Upper lobe of right lung (tissue), 1 donor: ENCODE results near the gene ITGA6. TPM values are rescaled to one million over a fixed set of nuclear protein-coding genes. Genes with fewer than 3 reads are reported as not detected.
A peak's percentile ranks its signal among the peaks of the same experiment; 100 is the strongest.

ENCODE experiments used
- ATAC-seq: fragments of 200-7000 bp; cut with Tn5 transposase; one replicate; pipeline ENCODE4 v1.9.1; 2020; ENCODE audit warnings: mild to moderate bottlenecking, moderate library complexity
- DNase-seq: peaks from one replicate; pipeline ENCODE4 v3.0.0-alpha.2; 2020
- H3K27ac ChIP-seq: fragments of 200-600 bp; one replicate; pipeline ENCODE4 v1.8.0; 2022
- H3K27me3 ChIP-seq: fragments of 200-600 bp; one replicate; pipeline ENCODE4 v1.8.0; 2022; ENCODE audit warnings: mild to moderate bottlenecking
- H3K36me3 ChIP-seq: fragments of 200-600 bp; one replicate; pipeline ENCODE4 v1.8.0; 2022
- H3K4me1 ChIP-seq: fragments of 200-600 bp; one replicate; pipeline ENCODE4 v1.8.0; 2022
- H3K4me3 ChIP-seq: fragments of 200-600 bp; one replicate; pipeline ENCODE4 v1.8.0; 2022; ENCODE audit warnings: mild to moderate bottlenecking
- H3K9me3 ChIP-seq: fragments of 200-600 bp; one replicate; pipeline ENCODE4 v1.8.0; 2022
- CTCF ChIP-seq: fragments of 200-600 bp; IDR thresholded peaks from one replicate; pipeline ENCODE4 v1.8.0; 2022; ENCODE audit warnings: antibody characterized with exemption
- intact Hi-C: fragments of 100-400 bp; cut with DNase I; formaldehyde crosslinking; loops from one replicate; pipeline ENCODE4 v1.11.0; 2022
- total RNA-seq: library from RNA; stranded (reverse); fragmentation: NEBNext Ultra II Directional; extraction: Animal tissue kit (Norgen Biotek cat#: 25700); gene quantifications from one replicate; pipeline ENCODE4 v1.2.1, GENCODE V29; 2021
- donor health status: DM: no; HTN: yes; CAD: no; lungs with severe emphysema.

The ITGA6 gene
- total RNA-seq, 1 donor from 2014 or later: 73.0 TPM

- Histone ChIP-seq H3K27ac (no peak overlapping the region), H3K4me3 (no peak overlapping the region), H3K27me3 (no peaks in the 10 kb centered on the region), H3K9me3 (no peaks in the 10 kb centered on the region), H3K36me3 (no peaks in the 10 kb centered on the region), H3K4me1 (no peaks in the 10 kb centered on the region)
- TF ChIP-seq CTCF: no peak
- intact Hi-C loops: no loop called here
- ATAC-seq (no peak), DNase-seq (no peak)
These were observed 123.0 kb downstream of the ITGA6 start for GRCh38 chr2:172550419-172550818.

- DNase-seq: no peak
- intact Hi-C loops: no loop called here
- H3K4me1 ChIP-seq: no peaks in the 10 kb centered on the region
- H3K27me3 ChIP-seq: no peaks in the 10 kb centered on the region
- no peak for TF ChIP-seq CTCF
- ATAC-seq: no peak
- H3K4me3 ChIP-seq: no peak overlapping the region
- H3K27ac ChIP-seq: no peak overlapping the region
- H3K9me3 ChIP-seq: no peaks in the 10 kb centered on the region
- H3K36me3 ChIP-seq: no peaks in the 10 kb centered on the region
These were observed 123.9 kb downstream of the ITGA6 start for GRCh38 chr2:172551271-172551670.

- ATAC-seq: no peak
These were observed 125.3 kb downstream of the ITGA6 start for GRCh38 chr2:172552547-172553291.

GRCh38 chr2:172554352-172555271 is 127.2 kb downstream of the ITGA6 start:
- Histone ChIP-seq H3K9me3 (no peaks in the 10 kb centered on the region), H3K27ac (no peak overlapping the region), H3K4me1 (peaks cover 7% of the 10 kb centered on the region), H3K27me3 (no peaks in the 10 kb centered on the region), H3K36me3 (no peaks in the 10 kb centered on the region), H3K4me3 (peak overlapping the region; percentile 84)
- ATAC-seq (no peak), DNase-seq (no peak)
- TF ChIP-seq CTCF: no peak
- intact Hi-C loops: no loop called here

More at GRCh38 chr2:172552547-172553291, 125.3 kb downstream of the ITGA6 start:
- Histone ChIP-seq H3K27me3 (no peaks in the 10 kb centered on the region), H3K9me3 (no peaks in the 10 kb centered on the region), H3K4me3 (no peak overlapping the region), H3K4me1 (peaks cover 7% of the 10 kb centered on the region), H3K27ac (no peak overlapping the region), H3K36me3 (no peaks in the 10 kb centered on the region)
- no peak for TF ChIP-seq CTCF
- DNase-seq: no peak
- intact Hi-C loops: no loop called here

- Histone ChIP-seq H3K4me3 (peak overlapping the region; percentile 84), H3K4me1 (peaks cover 7% of the 10 kb centered on the region), H3K9me3 (no peaks in the 10 kb centered on the region), H3K27ac (peak overlapping the region; percentile 87), H3K27me3 (no peaks in the 10 kb centered on the region), H3K36me3 (no peaks in the 10 kb centered on the region)
- no peak for ATAC-seq
- no peak for DNase-seq
- no peak for TF ChIP-seq CTCF
- intact Hi-C loops: no loop called here
These were observed 127.8 kb downstream of the ITGA6 start for GRCh38 chr2:172555272-172555521.

Other genes starting within 250 kb of the ITGA6 start
- gene PDK1, start 128.5 kb downstream of the ITGA6 start, total RNA-seq: 6.0 TPM